Heart right ventricle (tissue), 16 donors: ENCODE data around the gene HSDL2. TPM values are rescaled to one million over a fixed set of nuclear protein-coding genes. Genes with fewer than 3 reads are reported as not detected.

ENCODE experiments used
- ATAC-seq, 8 donors: fragments of 200-7000 bp; cut with Tn5 transposase; one replicate each; pipeline ENCODE4 v1.9.1; 2020; ENCODE audit warnings: mild to moderate bottlenecking in 8 of 8, moderate library complexity in 8 of 8, moderate number of reproducible peaks in 1 of 8
- DNase-seq, 2 donors: peaks; one replicate each; pipeline ENCODE4 v3.0.0-alpha.2; 2020
- H3K27ac ChIP-seq, 10 donors: fragments of 200-600 bp; sonication (generic) in 2 of 10; one replicate each; pipeline versions ENCODE4 v1.5.0 to v1.8.0; 2020 to 2022; ENCODE audit warnings: mild to moderate bottlenecking in 3 of 10
- H3K27me3 ChIP-seq, 7 donors: fragments of 200-600 bp; one replicate each; pipeline ENCODE4 v1.8.0; 2021 to 2022; ENCODE audit warnings: mild to moderate bottlenecking in 2 of 7
- H3K36me3 ChIP-seq, 9 donors: fragments of 200-600 bp; sonication (generic) in 1 of 9; one replicate each; pipeline versions ENCODE4 v1.5.0 to v1.8.0; 2020 to 2022; ENCODE audit warnings: mild to moderate bottlenecking in 2 of 9
- H3K4me1 ChIP-seq, 9 donors: fragments of 200-600 bp; sonication (generic) in 1 of 9; one replicate each; pipeline versions ENCODE4 v1.5.0 to v1.8.0; 2020 to 2022; ENCODE audit warnings: mild to moderate bottlenecking in 4 of 9
- H3K4me3 ChIP-seq, 10 donors: fragments of 200-600 bp; sonication (generic) in 2 of 10; one replicate each; pipeline versions ENCODE4 v1.5.0 to v1.8.0; 2020 to 2022; ENCODE audit warnings: mild to moderate bottlenecking in 7 of 10, moderate library complexity in 2 of 10
- H3K9me3 ChIP-seq, 11 donors: fragments of 200-600 bp in 10 of 11; sonication (generic) in 2 of 11; one replicate each; pipeline versions ENCODE4 v1.5.0 to v1.8.0; 2013 to 2022; ENCODE audit warnings: mild to moderate bottlenecking in 2 of 11, control low read depth in 1 of 11, moderate library complexity in 1 of 11
- WGBS, 2 donors: extraction: QIAGEN DNeasy Blood & Tissue Kit; methylation state at CpG; one replicate each; pipeline ENCODE4 v1.1.7; 2013; ENCODE audit warnings: inconsistent platforms in 1 of 2; 5-methylcytosine and 5-hydroxymethylcytosine counted together
- intact Hi-C, 10 donors: fragments of 100-400 bp; cut with DNase I; formaldehyde crosslinking; loops; one replicate each; pipeline versions ENCODE4 v1.11.1 to v1.14.2; 2022
- polyA plus RNA-seq, 2 donors: library from polyadenylated mRNA; stranded (reverse); fragments of 200-250 nt; gene quantifications; one replicate each; pipeline ENCODE4 v1.2.3, GENCODE V29; 2013
- total RNA-seq, 10 donors: library from RNA; stranded (reverse); fragmentation: NEBNext Ultra II Directional in 3 of 10; extraction: Animal tissue kit (Norgen Biotek cat#: 25700) in 3 of 10; gene quantifications; one replicate each; pipeline versions ENCODE4 v1.2.1 to v1.2.4, GENCODE V29; 2021 to 2023
- TF ChIP-seq, protein P1 (sequence below), 9 donors: fragments of 200-600 bp; sonication (generic) in 2 of 9; IDR thresholded peaks; one replicate each; pipeline versions ENCODE4 v1.5.0 to v1.8.0; 2021 to 2022; ENCODE audit warnings: antibody characterized with exemption in 9 of 9, mild to moderate bottlenecking in 5 of 9, moderate library complexity in 1 of 9
- donor health status: Arrhythmogenic right ventricular cardiomyopathy.
- donor health status: ischemic (EF 13 %, LVEDD 7.1; RV severe dilation, severe dysfunction).
- donor health status: healthy with polysubstance abuse.
- donor health status: DM: no; HTN: yes; CAD: no.
- donor health status: DM: no; HTN: no; CAD: no.
- donor health status: ischemic (EF 25% LVEDD 6.9; RV normal size, moderate dysfunction).
- donor health status: ischemic (EF 25% LVEDD 5.7; RV mildly dilated, moderate dysfunction).
- donor health status: healthy.
- donor health status: DM: yes; HTN: yes; CAD: no.
- donor health status: Ischemic cardiomyopathy.
- donor health status: ischemic (EF 35%, LVEDD 5.7; RV mildly dilated, moderate dysfunction).
- donor health status: nonischemic (EF 11% LVEDD 7.7; RV severe dilation, severe dysfunction).
- donor health status: DM: yes; HTN: yes; CAD: no.
- donor health status: PGD.
- donor health status: ischemic (EF 29% LVEDD 5.4; RV normal size, mild dysfunction).
- donor health status: nonischemic (EF 23%, LVEDD 6.1; RV moderate dilation, normal function).

HSDL2 gene
- total and polyA plus RNA-seq, 12 donors: 36.6 to 238 (median 190) TPM

DNA sequence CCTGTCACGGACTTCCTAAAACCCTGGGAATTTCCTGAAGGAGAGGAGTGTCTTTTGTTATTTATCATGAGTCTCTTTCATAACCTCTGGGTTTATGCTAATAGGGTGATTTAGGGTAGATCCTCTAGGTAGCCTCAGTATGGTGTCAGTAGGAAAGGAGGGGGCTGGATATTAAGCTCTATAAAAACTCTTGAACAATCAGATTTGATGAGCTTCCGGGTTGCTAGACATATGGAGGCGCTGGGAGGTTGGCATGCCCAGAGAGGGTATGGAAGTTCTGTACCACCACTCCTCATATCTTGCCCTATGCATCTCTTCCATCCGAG, 30.9 kb upstream of the HSDL2 start:
- intact Hi-C loops: no loop called here

DNA sequence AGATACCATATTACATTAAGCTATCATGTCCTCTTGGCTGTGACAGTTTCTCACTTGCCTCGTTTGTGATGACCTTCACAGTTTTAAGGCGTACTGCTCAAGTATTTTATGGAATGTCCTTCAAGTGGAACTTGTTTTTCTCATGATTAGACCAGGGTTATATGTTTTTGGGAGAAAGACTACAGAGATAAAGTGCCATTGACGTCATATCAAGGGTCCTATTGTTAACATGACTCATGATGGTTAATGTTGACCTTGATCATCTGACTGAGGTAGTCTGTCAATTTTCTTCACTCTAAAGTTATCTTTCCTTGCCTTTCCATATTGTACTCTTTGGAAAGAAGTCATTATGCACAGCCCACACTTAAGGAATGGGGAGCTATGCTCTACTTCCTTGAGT, 28.7 kb upstream of the HSDL2 start:
- intact Hi-C loops: no loop called here
- no peaks in the 10 kb centered on the region for H3K9me3 ChIP-seq
- H3K4me3 ChIP-seq: no peak overlapping the region
- no peak overlapping the region for H3K27ac ChIP-seq
- no peak for ATAC-seq
- TF ChIP-seq, protein P1, sequence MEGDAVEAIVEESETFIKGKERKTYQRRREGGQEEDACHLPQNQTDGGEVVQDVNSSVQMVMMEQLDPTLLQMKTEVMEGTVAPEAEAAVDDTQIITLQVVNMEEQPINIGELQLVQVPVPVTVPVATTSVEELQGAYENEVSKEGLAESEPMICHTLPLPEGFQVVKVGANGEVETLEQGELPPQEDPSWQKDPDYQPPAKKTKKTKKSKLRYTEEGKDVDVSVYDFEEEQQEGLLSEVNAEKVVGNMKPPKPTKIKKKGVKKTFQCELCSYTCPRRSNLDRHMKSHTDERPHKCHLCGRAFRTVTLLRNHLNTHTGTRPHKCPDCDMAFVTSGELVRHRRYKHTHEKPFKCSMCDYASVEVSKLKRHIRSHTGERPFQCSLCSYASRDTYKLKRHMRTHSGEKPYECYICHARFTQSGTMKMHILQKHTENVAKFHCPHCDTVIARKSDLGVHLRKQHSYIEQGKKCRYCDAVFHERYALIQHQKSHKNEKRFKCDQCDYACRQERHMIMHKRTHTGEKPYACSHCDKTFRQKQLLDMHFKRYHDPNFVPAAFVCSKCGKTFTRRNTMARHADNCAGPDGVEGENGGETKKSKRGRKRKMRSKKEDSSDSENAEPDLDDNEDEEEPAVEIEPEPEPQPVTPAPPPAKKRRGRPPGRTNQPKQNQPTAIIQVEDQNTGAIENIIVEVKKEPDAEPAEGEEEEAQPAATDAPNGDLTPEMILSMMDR (IDR thresholded peaks at IDR 0.05): no peak
- no peak for DNase-seq
- H3K36me3 ChIP-seq: no peaks in the 10 kb centered on the region
- 62 to 68% methylated on average over 3 of the region's 3 CpGs for whole genome bisulfite sequencing, 2 donors
- no peaks in the 10 kb centered on the region for H3K27me3 ChIP-seq
- H3K4me1 ChIP-seq: peaks cover 0 to 20% (median 3%) of the 10 kb centered on the region in 9 donors

More for the DNA sequence above, 30.9 kb upstream of the HSDL2 start:
- Histone ChIP-seq H3K4me1 (peaks cover 0 to 13% (median 3%) of the 10 kb centered on the region in 9 donors), H3K9me3 (peaks cover 0 to 8% (median 0%) of the 10 kb centered on the region in 11 donors), H3K4me3 (peak overlapping the region in 8 of 10 donors; percentile 35 to 61 (median 52)), H3K27me3 (no peaks in the 10 kb centered on the region), H3K27ac (peak overlapping the region in 1 of 10 donors; percentile 65), H3K36me3 (no peaks in the 10 kb centered on the region)
- ATAC-seq (peak in 3 of 8 donors; percentile 17 to 35 (median 17)), DNase-seq (no peak)
- TF ChIP-seq, protein P1 (IDR thresholded peaks at IDR 0.05): no peak
- 65% methylated on average over 4 of the region's 4 CpGs for WGBS, 2 donors

DNA sequence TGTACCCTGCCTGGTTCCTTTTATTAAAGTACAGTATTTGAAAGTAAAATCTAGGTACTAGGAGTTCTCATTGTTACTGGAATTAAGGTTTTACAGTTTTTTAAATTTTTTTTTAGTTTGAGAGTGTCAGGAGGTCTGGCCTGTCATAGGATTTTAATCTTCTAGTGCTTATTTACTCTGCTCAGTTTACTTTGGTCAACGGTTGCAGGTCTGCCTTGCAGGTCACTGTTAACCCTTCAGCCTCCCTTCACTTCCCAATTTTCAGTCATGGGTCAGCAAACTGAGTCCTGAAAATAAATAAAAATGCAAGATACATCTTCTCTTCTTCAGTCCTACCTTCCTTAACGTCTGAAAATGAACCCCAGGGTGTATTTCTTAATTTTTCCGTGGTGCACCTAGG, 27.7 kb upstream of the HSDL2 start:
- no peaks in the 10 kb centered on the region for H3K36me3 ChIP-seq
- TF ChIP-seq, protein P1 (IDR thresholded peaks at IDR 0.05): no peak
- H3K4me1 ChIP-seq: peaks cover 0 to 20% (median 3%) of the 10 kb centered on the region in 9 donors
- no peak overlapping the region for H3K4me3 ChIP-seq
- intact Hi-C loops: no loop called here
- WGBS, 2 donors: 67 to 72% methylated on average over 3 of the region's 3 CpGs
- no peaks in the 10 kb centered on the region for H3K27me3 ChIP-seq
- no peaks in the 10 kb centered on the region for H3K9me3 ChIP-seq
- no peak overlapping the region for H3K27ac ChIP-seq
- ATAC-seq (no peak), DNase-seq (no peak)

DNA sequence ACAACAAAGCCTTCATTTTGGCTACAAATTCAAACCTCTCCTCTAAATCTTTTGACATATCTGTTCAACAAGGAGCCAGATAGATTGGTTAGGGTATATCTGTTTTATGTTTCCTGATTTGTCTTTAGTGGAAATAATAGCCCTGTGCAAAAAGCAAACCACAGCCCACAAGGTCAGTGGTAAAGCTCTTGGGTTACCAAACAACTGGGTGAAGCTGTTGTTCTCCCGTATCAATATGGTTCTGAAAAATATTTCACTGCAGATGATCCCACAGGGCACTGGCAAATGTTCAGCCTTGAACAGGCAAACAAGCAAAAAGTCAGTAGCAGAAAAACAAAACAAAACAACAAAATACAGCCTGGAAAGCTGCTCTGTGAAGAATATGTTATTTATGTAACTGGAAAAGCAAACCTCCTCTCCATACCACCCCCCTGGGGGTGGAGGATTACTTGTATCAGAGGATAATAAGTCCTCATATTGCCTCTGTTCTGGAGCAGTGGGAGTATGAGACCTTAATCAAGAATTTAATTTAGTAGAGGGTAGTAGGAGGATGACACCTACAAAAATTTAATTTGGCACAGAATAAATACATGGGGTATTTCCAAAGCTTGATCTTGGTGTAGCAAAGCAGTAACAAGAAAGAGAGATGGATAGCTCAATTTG, 25.7 kb upstream of the HSDL2 start:
- 80 to 94% methylated on average over 1 of the region's 1 CpG for WGBS, 2 donors
- no peak for ATAC-seq
- H3K27me3 ChIP-seq: no peaks in the 10 kb centered on the region
- TF ChIP-seq, protein P1 (IDR thresholded peaks at IDR 0.05): no peak
- intact Hi-C loops: no loop called here
- H3K36me3 ChIP-seq: no peaks in the 10 kb centered on the region
- H3K27ac ChIP-seq: no peak overlapping the region
- DNase-seq: no peak
- H3K9me3 ChIP-seq: no peaks in the 10 kb centered on the region
- peaks cover 0 to 8% (median 0%) of the 10 kb centered on the region in 9 donors for H3K4me1 ChIP-seq
- H3K4me3 ChIP-seq: no peak overlapping the region
